BLaER1 treated with 17β-estradiol and CSF1 and Interleukin-3, amounts not matched to agents 10 nM and 100 nM (cell line): Measurements from ENCODE around the gene SSTR3.

Experiments used
- H3K27ac ChIP-seq, 11 experiments: shearing (Covaris generic); formaldehyde crosslinking; 2 replicates each; pipeline ENCODE4 v1.8.1; 2022
- H3K27me3 ChIP-seq, 11 experiments: shearing (Covaris generic); formaldehyde crosslinking; 2 replicates each; pipeline ENCODE4 v1.8.1; 2022
- H3K36me3 ChIP-seq, 11 experiments: shearing (Covaris generic); formaldehyde crosslinking; 2 replicates each; pipeline ENCODE4 v1.8.1; 2022
- H3K4me1 ChIP-seq, 10 experiments: shearing (Covaris generic); formaldehyde crosslinking; 2 replicates each; pipeline ENCODE4 v1.8.1; 2022
- H3K4me2 ChIP-seq, 11 experiments: shearing (Covaris generic); formaldehyde crosslinking; 2 replicates each; pipeline ENCODE4 v1.8.1; 2022
- H3K4me3 ChIP-seq, 10 experiments: shearing (Covaris generic); formaldehyde crosslinking; 2 replicates each; pipeline ENCODE4 v1.8.1; 2022
- H3K9ac ChIP-seq, 11 experiments: shearing (Covaris generic); formaldehyde crosslinking; 2 replicates each; pipeline ENCODE4 v1.8.1; 2022
- H3K9me3 ChIP-seq, 11 experiments: shearing (Covaris generic); formaldehyde crosslinking; replicated peaks in 1 of 11; 2 replicates each; pipeline ENCODE4 v1.8.1; 2022
- H4K20me1 ChIP-seq, 11 experiments: shearing (Covaris generic); formaldehyde crosslinking; 2 replicates each; pipeline ENCODE4 v1.8.1; 2022
- Cebpa-rat ChIP-seq, 11 experiments: shearing (Covaris generic); IDR thresholded peaks; 2 replicates each; pipeline ENCODE4 v1.8.1; 2022

The SSTR3 gene

DNA sequence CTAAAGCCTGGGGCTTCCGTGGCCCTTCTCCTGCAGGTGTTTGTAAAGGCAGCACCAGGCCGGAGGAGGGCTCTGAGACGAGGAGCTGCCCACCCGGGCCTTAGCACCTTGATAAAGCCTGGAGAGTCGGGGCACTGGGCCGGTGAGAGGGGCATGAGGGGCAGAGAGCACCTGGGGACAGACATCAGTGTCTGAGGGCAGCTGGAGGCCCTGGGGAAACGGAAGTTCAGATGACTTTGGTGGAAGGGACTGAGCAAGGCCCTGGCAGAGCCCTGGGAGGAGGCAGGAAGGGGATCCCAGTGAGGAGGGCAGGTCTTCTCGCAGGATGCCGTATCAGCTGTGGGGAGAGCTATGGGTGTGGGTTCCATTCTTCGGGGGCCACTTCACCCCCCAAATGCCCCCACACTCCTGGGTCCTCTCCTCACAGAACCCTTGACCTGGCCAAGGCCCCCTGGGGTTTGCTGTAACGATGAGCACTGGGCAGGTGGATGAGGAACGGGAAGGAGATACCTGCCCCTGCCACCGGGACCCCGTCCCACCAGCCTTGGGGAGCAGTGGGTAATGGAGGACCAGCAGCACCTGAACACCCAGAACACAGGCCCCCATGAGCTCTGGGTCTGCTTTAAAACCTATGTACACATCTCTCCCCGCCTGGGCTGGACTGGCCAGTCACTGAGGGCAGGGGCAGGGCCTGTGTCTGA, 31.6 kb downstream of the SSTR3 start:
- Histone ChIP-seq H3K4me2 (peak overlapping the region in 9 of 11 experiments; percentile 7 to 40 (median 34); a peak in 12 of 22 replicates), H3K27me3 (no peaks in the 10 kb centered on the region), H3K4me1 (peaks cover 40 to 88% (median 77%) of the 10 kb centered on the region in 10 experiments), H4K20me1 (no peaks in the 10 kb centered on the region; a peak in 1 of 22 replicates), H3K27ac (peak overlapping the region in 2 of 11 experiments; percentile 23 to 62; a peak in 4 of 22 replicates), H3K9ac (peak overlapping the region in 2 of 11 experiments; percentile 30 to 38; a peak in 2 of 22 replicates), H3K36me3 (no peaks in the 10 kb centered on the region), H3K4me3 (no peak overlapping the region), H3K9me3 (no peaks in the 10 kb centered on the region)
- TF ChIP-seq Cebpa-rat (IDR thresholded peaks at IDR 0.05): no peak

DNA sequence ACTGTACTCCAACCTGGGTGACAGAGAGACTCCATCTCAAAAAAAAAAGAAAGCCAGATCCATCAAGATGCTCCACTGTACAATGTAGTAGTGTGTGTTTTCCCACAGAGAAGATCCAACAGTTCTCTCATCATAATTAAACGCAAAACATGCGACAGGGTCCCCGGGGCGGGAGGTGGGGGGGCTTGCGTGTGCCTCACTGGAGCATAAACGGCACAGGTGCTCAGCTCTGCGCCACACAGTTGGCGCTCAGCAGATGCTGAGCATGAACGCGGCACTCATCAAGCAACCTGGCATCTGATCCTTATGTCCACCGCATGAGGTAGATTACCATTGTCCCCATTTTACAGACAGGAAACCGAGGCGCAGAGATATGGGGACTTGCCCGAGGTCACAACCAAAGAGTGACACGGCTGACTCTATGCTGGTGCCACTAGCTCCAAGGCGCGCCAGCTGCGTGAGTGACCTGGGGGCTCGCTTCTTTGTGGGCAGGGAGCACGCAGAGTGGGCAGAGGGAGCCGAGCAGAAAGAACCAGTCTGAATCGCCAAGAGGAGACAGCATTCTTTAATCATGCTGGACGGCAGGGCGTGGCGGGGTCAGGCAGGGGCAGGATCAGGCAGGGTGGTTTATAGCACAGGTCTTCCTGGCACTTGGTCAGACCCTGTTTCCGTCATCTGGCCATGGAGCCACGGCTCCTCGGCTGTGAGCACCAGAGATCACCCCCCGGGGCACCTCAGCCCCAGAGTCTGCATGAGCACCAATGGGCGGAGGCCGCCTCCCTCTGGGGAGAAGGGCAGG, 32.5 kb downstream of the SSTR3 start:
- H3K27me3 ChIP-seq: no peaks in the 10 kb centered on the region
- peak overlapping the region in 9 of 11 experiments; percentile 7 to 40 (median 34); a peak in 14 of 22 replicates for H3K4me2 ChIP-seq
- TF ChIP-seq Cebpa-rat (IDR thresholded peaks at IDR 0.05): no peak
- no peaks in the 10 kb centered on the region; a peak in 1 of 22 replicates for H4K20me1 ChIP-seq
- peak overlapping the region in 2 of 11 experiments; percentile 30 to 38; a peak in 1 of 22 replicates for H3K9ac ChIP-seq
- peaks cover 0 to 7% (median 0%) of the 10 kb centered on the region in 11 experiments; a peak in 3 of 22 replicates for H3K9me3 ChIP-seq
- H3K27ac ChIP-seq: peak overlapping the region in 2 of 11 experiments; percentile 23 to 62; a peak in 4 of 22 replicates
- no peak overlapping the region for H3K4me3 ChIP-seq
- no peaks in the 10 kb centered on the region for H3K36me3 ChIP-seq
- H3K4me1 ChIP-seq: peaks cover 43 to 83% (median 71%) of the 10 kb centered on the region in 10 experiments

DNA sequence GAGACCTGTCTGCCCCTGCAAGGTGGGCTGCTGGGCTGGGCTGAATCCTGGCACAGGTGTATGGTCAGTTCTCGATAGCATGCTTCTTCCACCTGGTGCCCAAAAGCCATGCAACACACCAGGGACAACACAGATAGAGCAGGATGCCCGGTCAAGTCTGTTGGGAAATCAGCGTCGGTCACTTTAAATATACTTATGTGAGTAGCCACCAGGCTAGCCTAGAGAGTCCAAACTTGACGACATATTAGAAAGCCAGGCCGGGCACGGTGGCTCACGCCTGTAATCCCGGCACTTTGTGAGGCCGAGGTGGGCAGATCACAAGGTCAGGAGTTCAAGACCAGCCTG, 33.2 kb downstream of the SSTR3 start:
- Histone ChIP-seq H3K27ac (peak overlapping the region in 7 of 11 experiments; percentile 21 to 73 (median 55); a peak in 11 of 22 replicates), H3K9me3 (peaks cover 0 to 12% (median 4%) of the 10 kb centered on the region in 11 experiments; a peak in 3 of 22 replicates), H3K36me3 (no peaks in the 10 kb centered on the region), H4K20me1 (no peaks in the 10 kb centered on the region), H3K4me2 (peak overlapping the region in 7 of 11 experiments; percentile 60 to 87 (median 80); a peak in 13 of 22 replicates), H3K4me3 (no peak overlapping the region), H3K27me3 (no peaks in the 10 kb centered on the region), H3K4me1 (peaks cover 43 to 79% (median 65%) of the 10 kb centered on the region in 10 experiments), H3K9ac (peak overlapping the region in 2 of 11 experiments; percentile 12 to 24; a peak in 2 of 22 replicates)
- no peak for TF ChIP-seq Cebpa-rat (IDR thresholded peaks at IDR 0.05)

DNA sequence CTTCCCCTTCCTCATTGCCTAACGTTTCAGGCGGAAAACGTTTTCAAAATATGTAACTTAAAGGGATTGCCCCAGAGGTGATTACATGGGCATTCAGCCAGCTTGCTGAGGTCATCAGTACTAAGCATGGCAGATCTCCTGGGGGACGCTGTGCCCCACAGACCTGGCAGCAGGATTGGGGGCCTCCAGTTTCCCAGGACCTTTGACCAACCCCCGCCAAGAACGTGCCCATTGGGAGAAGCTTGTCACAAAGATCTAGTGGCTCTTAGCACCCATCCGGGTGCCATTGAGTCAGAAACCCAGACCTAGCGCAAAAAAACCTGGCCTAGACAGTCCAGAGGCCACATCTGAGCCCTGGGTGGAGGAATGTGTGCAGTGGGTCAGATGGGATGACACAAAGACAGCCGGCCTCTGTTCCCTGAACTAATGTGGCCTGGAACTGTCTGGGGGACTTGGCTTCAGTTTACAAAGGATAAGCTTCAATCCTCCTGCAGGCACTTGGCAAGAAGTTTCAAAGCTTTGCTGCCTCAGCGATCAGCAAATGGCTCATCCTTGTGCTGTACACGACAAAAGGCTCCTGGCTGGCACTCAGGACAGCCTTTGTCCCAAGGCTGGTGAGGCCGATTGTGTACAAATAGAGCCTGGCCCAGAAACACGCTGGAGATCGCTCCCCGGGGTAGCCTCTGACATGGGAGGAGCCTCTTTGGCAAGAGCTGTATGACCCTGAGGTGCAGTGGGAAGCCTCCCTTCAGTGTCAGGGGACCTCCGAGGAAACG, 33.7 kb downstream of the SSTR3 start:
- peaks cover 43 to 73% (median 59%) of the 10 kb centered on the region in 10 experiments for H3K4me1 ChIP-seq

DNA sequence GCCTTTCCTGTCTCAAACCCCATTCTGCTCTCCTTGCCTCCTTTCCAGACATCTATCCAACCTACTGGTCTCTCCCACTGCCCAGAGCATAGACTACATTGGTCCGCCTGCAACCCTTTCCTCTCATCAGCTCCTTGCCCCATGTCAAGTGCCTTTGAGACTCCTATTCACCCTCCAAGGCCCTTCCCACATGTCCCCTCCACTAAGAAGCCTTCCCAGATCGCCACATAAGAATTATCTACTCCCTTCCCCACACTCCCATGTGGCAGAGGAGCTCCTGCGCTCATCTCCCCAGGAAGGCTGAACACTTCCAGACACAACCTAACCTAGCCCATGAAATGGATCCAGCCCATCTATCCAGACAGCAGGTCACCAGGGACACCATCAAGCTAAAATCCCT, 34.5 kb downstream of the SSTR3 start:
- Histone ChIP-seq H4K20me1 (no peaks in the 10 kb centered on the region), H3K27ac (peak overlapping the region in 8 of 11 experiments; percentile 12 to 73 (median 62); a peak in 14 of 22 replicates), H3K27me3 (no peaks in the 10 kb centered on the region), H3K36me3 (no peaks in the 10 kb centered on the region), H3K9ac (peak overlapping the region in 5 of 11 experiments; percentile 6 to 56 (median 24); a peak in 4 of 22 replicates), H3K4me3 (no peak overlapping the region), H3K4me2 (peak overlapping the region; percentile 60 to 87 (median 73)), H3K4me1 (peaks cover 41 to 65% (median 53%) of the 10 kb centered on the region in 10 experiments), H3K9me3 (peaks cover 0 to 12% (median 4%) of the 10 kb centered on the region in 11 experiments; a peak in 3 of 22 replicates)
- no peak for TF ChIP-seq Cebpa-rat (IDR thresholded peaks at IDR 0.05)

More for the DNA sequence above, 33.7 kb downstream of the SSTR3 start:
- Histone ChIP-seq H3K4me3 (no peak overlapping the region), H4K20me1 (no peaks in the 10 kb centered on the region), H3K4me2 (peak overlapping the region; percentile 60 to 87 (median 73)), H3K9me3 (peaks cover 0 to 12% (median 4%) of the 10 kb centered on the region in 11 experiments; a peak in 3 of 22 replicates), H3K36me3 (no peaks in the 10 kb centered on the region), H3K9ac (peak overlapping the region in 9 of 11 experiments; percentile 6 to 56 (median 23); a peak in 10 of 22 replicates), H3K27me3 (no peaks in the 10 kb centered on the region), H3K27ac (peak overlapping the region in 8 of 11 experiments; percentile 21 to 73 (median 62); a peak in 17 of 22 replicates)
- TF ChIP-seq Cebpa-rat (IDR thresholded peaks at IDR 0.05): peak in 4 of 11 experiments; percentile 17 to 32 (median 26); a peak in 1 of 22 replicates

DNA sequence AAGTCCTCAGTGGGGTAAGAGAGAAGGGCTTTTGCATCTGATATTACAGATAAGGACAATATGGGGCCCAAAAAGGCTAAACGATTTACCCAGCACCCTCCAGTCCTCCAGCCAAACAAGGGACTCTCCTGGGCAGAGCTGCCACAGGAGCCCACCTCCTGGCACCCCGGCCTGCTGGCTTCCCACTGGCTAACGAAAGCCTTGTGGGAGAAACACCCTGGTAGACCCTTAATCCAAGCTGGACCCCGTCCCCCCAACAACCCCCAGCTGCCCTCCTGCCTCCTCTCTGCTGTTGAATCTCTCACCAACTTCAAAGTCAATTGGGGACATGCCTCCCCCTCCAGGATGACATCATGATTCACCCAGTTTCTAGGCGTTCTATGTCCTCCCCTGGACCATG, 35.1 kb downstream of the SSTR3 start:
- H3K4me1 ChIP-seq: peaks cover 41 to 62% (median 51%) of the 10 kb centered on the region in 10 experiments
- no peak for TF ChIP-seq Cebpa-rat (IDR thresholded peaks at IDR 0.05)
- no peaks in the 10 kb centered on the region for H3K36me3 ChIP-seq
- peaks cover 0 to 12% (median 4%) of the 10 kb centered on the region in 11 experiments; a peak in 3 of 22 replicates for H3K9me3 ChIP-seq
- no peak overlapping the region for H3K4me3 ChIP-seq
- no peaks in the 10 kb centered on the region for H3K27me3 ChIP-seq
- H4K20me1 ChIP-seq: no peaks in the 10 kb centered on the region
- H3K9ac ChIP-seq: peak overlapping the region in 5 of 11 experiments; percentile 14 to 56 (median 34); a peak in 3 of 22 replicates
- H3K4me2 ChIP-seq: peak overlapping the region; percentile 60 to 87 (median 73)
- peak overlapping the region in 9 of 11 experiments; percentile 12 to 73 (median 61); a peak in 17 of 22 replicates for H3K27ac ChIP-seq

DNA sequence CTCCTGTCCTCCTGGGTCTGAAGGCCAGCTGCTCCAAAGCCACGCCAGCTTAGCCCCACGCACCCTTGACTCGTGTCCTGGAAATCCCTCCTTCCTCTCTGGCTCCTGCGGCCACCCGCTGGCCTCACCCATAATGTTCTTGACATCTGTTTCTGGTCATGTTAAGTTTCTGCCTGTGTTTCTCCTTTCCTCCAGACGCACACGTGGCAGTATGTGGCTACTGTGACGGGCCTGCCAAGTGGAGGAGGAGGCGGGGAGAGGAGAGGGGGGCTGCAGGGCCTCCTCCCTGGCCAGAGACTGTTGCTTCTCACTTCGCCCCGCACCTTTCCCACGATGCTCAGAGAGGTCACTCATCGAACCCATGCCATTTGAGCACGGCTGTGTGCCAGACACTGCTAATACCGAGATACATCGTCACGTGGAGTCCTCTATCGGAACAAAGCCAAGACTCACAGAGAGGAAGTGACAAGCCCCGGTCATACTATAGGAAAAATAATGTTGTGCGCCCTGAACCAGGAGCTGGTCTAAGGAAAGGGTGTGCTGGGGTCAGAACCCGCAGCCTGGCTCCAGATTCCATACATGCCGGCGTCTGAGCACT, 35.7 kb downstream of the SSTR3 start:
- no peak overlapping the region for H3K4me3 ChIP-seq
- peak overlapping the region; percentile 60 to 87 (median 73) for H3K4me2 ChIP-seq
- H3K27ac ChIP-seq: peak overlapping the region in 10 of 11 experiments; percentile 40 to 73 (median 58); a peak in 17 of 22 replicates
- peak overlapping the region in 6 of 11 experiments; percentile 14 to 47 (median 36); a peak in 9 of 22 replicates for H3K9ac ChIP-seq
- peaks cover 0 to 12% (median 4%) of the 10 kb centered on the region in 11 experiments; a peak in 3 of 22 replicates for H3K9me3 ChIP-seq
- TF ChIP-seq Cebpa-rat (IDR thresholded peaks at IDR 0.05): no peak
- peaks cover 41 to 61% (median 50%) of the 10 kb centered on the region in 10 experiments for H3K4me1 ChIP-seq
- no peaks in the 10 kb centered on the region for H4K20me1 ChIP-seq
- no peaks in the 10 kb centered on the region for H3K27me3 ChIP-seq
- H3K36me3 ChIP-seq: no peaks in the 10 kb centered on the region
